Calu3 (cell line): ENCODE results near the gene PRRT1B. TPM values are rescaled to one million over a fixed set of nuclear protein-coding genes. Genes with fewer than 3 reads are reported as not detected.

Experiments used
- BruUV-seq: library from RNA; stranded (reverse); fragments of 400-500 nt; replicated peaks from 2 replicates; lab custom pipeline; 2021; lab: Mats Ljungman, UMichigan
- CTCF ChIA-PET: fragments of 300-600 bp; sonication (Branson Sonifier 250); formaldehyde crosslinking; loops from one replicate; lab custom pipeline; 2022; ENCODE audit warnings: antibody characterized with exemption; lab: Charles Lee
- DNase-seq: peaks from one replicate; pipeline ENCODE4 v3.0.0; 2022
- H3K27ac Mint-ChIP-seq: one replicate; pipeline ENCODE4 v1.8.0; 2022; ENCODE audit warnings: mixed read lengths; ENCODE audit not compliant: unreplicated experiment
- H3K27me3 Mint-ChIP-seq: one replicate; pipeline ENCODE4 v1.8.0; 2022; ENCODE audit warnings: mixed read lengths; ENCODE audit not compliant: unreplicated experiment
- H3K36me3 Mint-ChIP-seq: one replicate; pipeline ENCODE4 v1.8.0; 2022; ENCODE audit warnings: mild to moderate bottlenecking, moderate library complexity, mixed read lengths; ENCODE audit not compliant: insufficient read depth, unreplicated experiment
- H3K4me1 Mint-ChIP-seq: one replicate; pipeline ENCODE4 v1.8.0; 2022; ENCODE audit warnings: mild to moderate bottlenecking, low read depth, mixed read lengths; ENCODE audit not compliant: unreplicated experiment
- H3K4me3 Mint-ChIP-seq: one replicate; pipeline ENCODE4 v1.8.0; 2022; ENCODE audit warnings: mild to moderate bottlenecking, low read depth, moderate library complexity, mixed read lengths; ENCODE audit not compliant: unreplicated experiment
- H3K9me3 Mint-ChIP-seq: one replicate; pipeline ENCODE4 v1.8.0; 2022; ENCODE audit warnings: low read depth, mixed read lengths; ENCODE audit not compliant: unreplicated experiment
- CTCF ChIP-seq: fragments of 200-600 bp; IDR thresholded peaks from one replicate; pipeline ENCODE4 v1.8.0; 2022; ENCODE audit warnings: antibody characterized with exemption; ENCODE audit not compliant: unreplicated experiment
- intact Hi-C: fragments of 100-400 bp; cut with micrococcal nuclease; formaldehyde crosslinking; loops from one replicate; pipeline ENCODE4 v1.10.0; 2022; ENCODE audit not compliant: unreplicated experiment
- total RNA-seq: library from RNA; stranded (reverse); gene quantifications from 2 replicates; pipeline ENCODE4 v1.2.3, GENCODE V29; 2022

The PRRT1B gene
- total RNA-seq, 1 experiment from 2014 or later = not detected

GRCh38 chr9:131528186-131528585, 17.1 kb upstream of the PRRT1B start:
- Mint-ChIP-seq H3K27ac (no peak overlapping the region), H3K4me1 (no peaks in the 10 kb centered on the region), H3K4me3 (no peak overlapping the region), H3K27me3 (no peaks in the 10 kb centered on the region), H3K36me3 (peaks cover 22% of the 10 kb centered on the region), H3K9me3 (no peaks in the 10 kb centered on the region)
- BruUV-seq = TSS peak; percentile 11
- no peak for TF ChIP-seq CTCF
- intact Hi-C loops = no loop called here
- CTCF ChIA-PET = no interaction called here
- no peak for DNase-seq

- Mint-ChIP-seq H3K36me3 (peaks cover 19% of the 10 kb centered on the region), H3K4me3 (no peak overlapping the region), H3K27me3 (no peaks in the 10 kb centered on the region), H3K27ac (no peak overlapping the region), H3K4me1 (no peaks in the 10 kb centered on the region), H3K9me3 (no peaks in the 10 kb centered on the region)
- TF ChIP-seq CTCF = no peak
- DNase-seq = no peak
- intact Hi-C loops = no loop called here
- BruUV-seq = no TSS peak
- CTCF ChIA-PET = interaction anchor here (0.7 kb wide), 1 partner anchor 1644 kb away, joined by 3 read pairs; no protein-coding TSS in a partner anchor
Measured at GRCh38 chr9:131528886-131529505, 16.3 kb upstream of the PRRT1B start.

GRCh38 chr9:131529597-131530545, 15.5 kb upstream of the PRRT1B start:
- Mint-ChIP-seq H3K4me3 (peak overlapping the region; percentile 70), H3K36me3 (peaks cover 15% of the 10 kb centered on the region), H3K27me3 (no peaks in the 10 kb centered on the region), H3K27ac (no peak overlapping the region), H3K4me1 (no peaks in the 10 kb centered on the region), H3K9me3 (no peaks in the 10 kb centered on the region)
- CTCF ChIA-PET = interaction anchor here (0.7 kb wide), 1 partner anchor 1645 kb away, joined by 3 read pairs; no protein-coding TSS in a partner anchor
- no peak for TF ChIP-seq CTCF
- no TSS peak for BruUV-seq
- DNase-seq = no peak
- intact Hi-C loops = no loop called here

- Mint-ChIP-seq H3K9me3 (no peaks in the 10 kb centered on the region), H3K27me3 (no peaks in the 10 kb centered on the region), H3K27ac (no peak overlapping the region), H3K4me3 (peak overlapping the region; percentile 70), H3K36me3 (peaks cover 15% of the 10 kb centered on the region), H3K4me1 (no peaks in the 10 kb centered on the region)
- TF ChIP-seq CTCF = peak; percentile 21
- BruUV-seq = no TSS peak
- intact Hi-C loops = no loop called here
- CTCF ChIA-PET = no interaction called here
- peak; percentile 41 for DNase-seq
Measured at GRCh38 chr9:131530546-131530919, 14.8 kb upstream of the PRRT1B start.
